ENCODE data around the gene TEAD2. TPM values are rescaled to one million over a fixed set of nuclear protein-coding genes. Genes with fewer than 3 reads are reported as not detected.
"Not testable (repeated sequence)": the region's sequence is repeated elsewhere in the genome, so short reads cannot be mapped to it uniquely, and the experiment has no call there.

The TEAD2 gene
- total and polyA plus RNA-seq, 3 experiments from 2014 or later = not detected

DNA sequence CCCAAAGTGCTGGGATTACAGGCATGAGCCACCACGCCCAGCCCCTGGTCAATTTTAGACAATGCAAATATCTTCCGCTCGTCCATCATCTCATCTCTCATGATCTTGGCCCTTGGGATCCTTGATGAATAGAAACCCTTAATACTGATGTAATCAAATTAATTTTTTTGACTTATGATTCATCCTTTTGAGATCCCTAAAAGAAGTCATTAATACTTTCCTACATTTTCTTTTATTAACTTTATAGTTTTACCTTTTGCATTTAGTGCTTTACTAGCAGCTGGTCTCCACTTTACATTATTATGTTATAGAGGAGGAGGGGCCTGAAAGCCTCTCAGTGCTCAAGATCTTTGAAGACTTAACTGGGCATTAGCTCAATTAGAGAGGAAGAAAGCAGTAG lies 18.2 kb upstream of the TEAD2 start:
- ChIA-PET CTCF (interaction anchor here (1.0 kb wide), 1 partner anchor 11 kb away, joined by 6 read pairs; no protein-coding TSS in a partner anchor), POLR2A (no interaction called here)
- no peak for DNase-seq
- peaks cover 8 to 15% (median 11%) of the 10 kb centered on the region in 5 donors for H3K9me3 Mint-ChIP-seq
- Histone ChIP-seq H3K27ac (ENCODE audit: low read depth, low read length) (no peak overlapping the region), H3K4me1 (ENCODE audit: insufficient read depth, low read length) (no peaks in the 10 kb centered on the region), H3K36me3 (ENCODE audit: insufficient read depth, low read length) (no peaks in the 10 kb centered on the region), H3K27me3 (ENCODE audit: insufficient read depth, low read length, poor library complexity, severe bottlenecking) (peaks cover 3% of the 10 kb centered on the region), H3K9me3 (ENCODE audit: low read length) (no peaks in the 10 kb centered on the region), H3K4me3 (ENCODE audit: low read length) (no peak overlapping the region)
- H3K27me3 Mint-ChIP-seq = peaks cover 16 to 33% of the 10 kb centered on the region in 2 donors
- no peaks in the 10 kb centered on the region for H3K4me1 Mint-ChIP-seq
- no peak overlapping the region for H3K27ac Mint-ChIP-seq
- H3K36me3 Mint-ChIP-seq = peaks cover 0 to 12% (median 0%) of the 10 kb centered on the region in 3 donors
- H3K4me3 Mint-ChIP-seq = no peak overlapping the region

DNA sequence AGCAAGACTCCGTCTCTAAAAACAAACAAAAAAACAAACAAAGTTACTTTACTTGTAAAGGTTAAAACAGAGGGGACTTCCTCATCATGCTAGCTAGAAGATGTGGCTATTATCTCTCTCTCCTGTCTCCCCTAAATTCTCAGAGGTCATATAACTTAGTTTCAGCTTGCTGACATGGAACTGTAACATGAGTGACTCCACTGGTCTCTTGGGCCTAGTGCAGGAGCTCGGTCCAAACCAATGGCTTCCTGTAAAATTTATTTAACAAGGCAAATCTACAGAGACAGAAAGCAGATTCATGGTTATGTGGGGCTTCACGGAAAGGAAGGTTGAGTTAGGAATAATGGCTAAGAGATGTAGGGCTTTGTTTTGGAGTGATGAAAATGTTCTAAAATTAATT lies 16.3 kb upstream of the TEAD2 start:
- no peak overlapping the region for H3K4me3 Mint-ChIP-seq
- no peaks in the 10 kb centered on the region for H3K4me1 ChIP-seq (ENCODE audit: insufficient read depth, low read length)
- H3K27me3 ChIP-seq (ENCODE audit: insufficient read depth, low read length, poor library complexity, severe bottlenecking) = peaks cover 3% of the 10 kb centered on the region
- POLR2A ChIA-PET = no interaction called here
- H3K36me3 ChIP-seq (ENCODE audit: insufficient read depth, low read length) = no peaks in the 10 kb centered on the region
- H3K9me3 Mint-ChIP-seq = peaks cover 8 to 15% (median 11%) of the 10 kb centered on the region in 5 donors
- no peak overlapping the region for H3K27ac ChIP-seq (ENCODE audit: low read depth, low read length)
- H3K4me1 Mint-ChIP-seq = no peaks in the 10 kb centered on the region
- CTCF ChIA-PET = no interaction called here
- peaks cover 0 to 12% (median 0%) of the 10 kb centered on the region in 3 donors for H3K36me3 Mint-ChIP-seq
- DNase-seq = no peak
- no peaks in the 10 kb centered on the region for H3K9me3 ChIP-seq (ENCODE audit: low read length)
- peaks cover 17 to 36% of the 10 kb centered on the region in 2 donors for H3K27me3 Mint-ChIP-seq
- peak overlapping the region in 1 of 8 donors; percentile 56 for H3K27ac Mint-ChIP-seq
- no peak overlapping the region for H3K4me3 ChIP-seq (ENCODE audit: low read length)

DNA sequence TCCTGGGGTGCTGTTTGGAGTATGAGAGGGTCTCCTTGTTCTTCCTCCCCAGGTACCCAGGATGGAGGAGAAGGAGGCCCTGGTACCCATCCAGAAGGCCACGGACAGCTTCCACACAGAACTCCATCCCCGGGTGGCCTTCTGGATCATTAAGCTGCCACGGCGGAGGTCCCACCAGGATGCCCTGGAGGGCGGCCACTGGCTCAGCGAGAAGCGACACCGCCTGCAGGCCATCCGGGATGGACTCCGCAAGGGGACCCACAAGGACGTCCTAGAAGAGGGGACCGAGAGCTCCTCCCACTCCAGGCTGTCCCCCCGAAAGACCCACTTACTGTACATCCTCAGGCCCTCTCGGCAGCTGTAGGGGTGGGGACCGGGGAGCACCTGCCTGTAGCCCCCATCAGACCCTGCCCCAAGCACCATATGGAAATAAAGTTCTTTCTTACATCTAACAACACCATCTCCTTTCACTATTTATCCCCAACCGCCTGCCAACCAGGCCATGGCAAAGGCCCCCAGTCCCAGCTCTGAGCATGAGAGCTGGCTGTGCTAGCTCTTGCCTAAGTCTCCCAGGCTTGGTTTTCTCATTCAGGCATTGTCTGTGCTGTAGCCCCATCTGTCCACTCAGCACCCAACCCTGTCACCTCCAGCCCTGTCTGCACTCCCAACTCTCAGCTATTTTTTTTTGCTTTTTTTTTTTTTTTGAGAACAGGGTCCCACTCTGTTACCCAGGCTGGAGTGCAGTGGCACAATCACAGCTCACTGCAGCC lies 12.6 kb upstream of the TEAD2 start:
- H3K4me3 ChIP-seq (ENCODE audit: low read length) = no peak overlapping the region
- no peak overlapping the region for H3K27ac Mint-ChIP-seq
- H3K9me3 Mint-ChIP-seq = peaks cover 0 to 2% (median 0%) of the 10 kb centered on the region in 5 donors
- ChIA-PET CTCF (no interaction called here), POLR2A (no interaction called here)
- H3K4me1 ChIP-seq (ENCODE audit: insufficient read depth, low read length) = no peaks in the 10 kb centered on the region
- H3K4me3 Mint-ChIP-seq = no peak overlapping the region
- DNase-seq = no peak
- peaks cover 9 to 25% of the 10 kb centered on the region in 2 donors for H3K27me3 Mint-ChIP-seq
- H3K9me3 ChIP-seq (ENCODE audit: low read length) = no peaks in the 10 kb centered on the region
- H3K36me3 Mint-ChIP-seq = peaks cover 0 to 6% (median 0%) of the 10 kb centered on the region in 3 donors
- no peaks in the 10 kb centered on the region for H3K27me3 ChIP-seq (ENCODE audit: insufficient read depth, low read length, poor library complexity, severe bottlenecking)
- no peaks in the 10 kb centered on the region for H3K4me1 Mint-ChIP-seq
- H3K36me3 ChIP-seq (ENCODE audit: insufficient read depth, low read length) = no peaks in the 10 kb centered on the region
- no peak overlapping the region for H3K27ac ChIP-seq (ENCODE audit: low read depth, low read length)

DNA sequence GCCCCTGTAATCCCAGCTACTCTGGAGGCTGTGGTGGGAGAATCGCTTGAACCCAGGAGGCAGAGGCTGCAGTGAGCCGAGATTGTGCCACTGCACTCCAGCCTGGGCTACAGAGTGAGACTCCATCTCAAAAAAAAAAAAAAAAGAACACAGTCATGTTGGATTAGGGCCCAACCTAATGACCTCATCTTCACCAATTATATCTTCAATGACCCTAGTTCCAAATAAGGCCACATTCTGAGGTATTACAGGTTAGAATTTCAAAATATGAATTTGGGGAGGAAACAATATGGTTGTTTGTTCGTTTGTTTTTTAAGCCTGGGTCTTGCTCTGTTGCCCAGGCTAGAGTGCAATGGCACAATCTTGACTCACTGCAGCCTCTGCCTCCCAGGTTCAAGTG lies 11.0 kb upstream of the TEAD2 start:
- H3K36me3 Mint-ChIP-seq; H3K27me3 ChIP-seq (ENCODE audit: insufficient read depth, low read length, poor library complexity, severe bottlenecking); H3K4me1 ChIP-seq (ENCODE audit: insufficient read depth, low read length); POLR2A ChIA-PET; H3K27ac Mint-ChIP-seq; H3K27ac ChIP-seq (ENCODE audit: low read depth, low read length); CTCF ChIA-PET; DNase-seq; H3K4me3 ChIP-seq (ENCODE audit: low read length); H3K9me3 ChIP-seq (ENCODE audit: low read length); H3K36me3 ChIP-seq (ENCODE audit: insufficient read depth, low read length); H3K4me3 Mint-ChIP-seq; H3K4me1 Mint-ChIP-seq: not testable (repeated sequence)
- Mint-ChIP-seq H3K27me3 (peaks cover 9 to 25% of the 10 kb centered on the region in 2 donors), H3K9me3 (peaks cover 0 to 12% (median 10%) of the 10 kb centered on the region in 5 donors)

DNA sequence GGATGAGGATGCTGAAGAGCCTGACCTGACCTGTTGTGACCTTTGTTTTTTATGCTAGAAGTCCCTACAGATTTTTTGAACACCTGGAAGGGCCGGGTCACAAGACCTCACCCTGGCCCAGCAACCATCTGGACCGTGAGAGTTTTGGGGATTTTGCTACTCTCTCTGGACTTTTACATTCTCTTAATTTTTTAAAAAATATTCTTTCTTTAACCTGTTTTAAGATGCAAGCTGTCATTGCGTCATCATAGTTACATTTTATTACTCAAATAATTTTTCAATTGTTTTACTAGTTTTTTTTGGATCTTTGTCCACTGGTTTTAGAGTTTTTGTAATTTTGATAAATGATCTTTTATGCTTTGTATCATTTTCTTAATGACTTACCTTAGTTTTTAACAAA lies 9.0 kb upstream of the TEAD2 start:
- Histone ChIP-seq H3K36me3 (ENCODE audit: insufficient read depth, low read length) (no peaks in the 10 kb centered on the region), H3K4me3 (ENCODE audit: low read length) (no peak overlapping the region), H3K27me3 (ENCODE audit: insufficient read depth, low read length, poor library complexity, severe bottlenecking) (no peaks in the 10 kb centered on the region), H3K9me3 (ENCODE audit: low read length) (peaks cover 6% of the 10 kb centered on the region), H3K27ac (ENCODE audit: low read depth, low read length) (no peak overlapping the region), H3K4me1 (ENCODE audit: insufficient read depth, low read length) (no peaks in the 10 kb centered on the region)
- no peaks in the 10 kb centered on the region for H3K4me1 Mint-ChIP-seq
- no peak overlapping the region for H3K27ac Mint-ChIP-seq
- H3K36me3 Mint-ChIP-seq = peaks cover 0 to 4% (median 0%) of the 10 kb centered on the region in 3 donors
- ChIA-PET CTCF (no interaction called here), POLR2A (no interaction called here)
- peaks cover 0 to 12% (median 10%) of the 10 kb centered on the region in 5 donors for H3K9me3 Mint-ChIP-seq
- peaks cover 6 to 22% of the 10 kb centered on the region in 2 donors for H3K27me3 Mint-ChIP-seq
- no peak for DNase-seq
- H3K4me3 Mint-ChIP-seq = no peak overlapping the region

DNA sequence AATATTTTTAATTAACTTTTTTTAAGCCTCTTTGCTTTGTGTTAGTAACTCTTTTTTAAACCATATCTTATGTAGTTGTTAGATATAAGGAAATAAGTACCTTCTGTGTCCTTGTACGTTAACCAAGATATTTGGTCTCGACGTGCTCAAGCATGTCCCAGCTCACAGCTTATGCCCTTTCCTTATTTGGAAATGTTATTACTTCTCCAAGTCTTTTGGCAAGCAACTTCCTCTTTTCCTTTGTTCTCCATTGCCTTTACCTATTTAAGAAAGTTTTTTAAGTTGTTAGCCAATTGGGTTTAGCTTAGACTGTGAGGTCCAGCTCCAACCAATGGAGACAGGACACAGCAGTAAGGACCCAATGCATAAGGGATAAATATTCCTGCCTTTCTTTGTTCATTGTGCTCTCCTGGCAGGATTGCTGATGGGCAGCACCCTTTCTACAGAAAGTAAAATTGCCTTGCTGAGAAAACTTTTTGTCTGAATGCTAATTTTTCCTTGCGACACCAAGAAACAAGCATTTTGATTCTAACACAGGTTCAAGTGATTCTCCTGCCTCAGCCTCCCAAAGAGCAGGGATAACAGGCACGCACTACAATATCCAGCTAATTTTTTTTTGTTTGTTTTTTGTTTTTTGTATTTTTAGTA lies 6.6 kb upstream of the TEAD2 start:
- H3K27ac ChIP-seq (ENCODE audit: low read depth, low read length) = no peak overlapping the region
- Mint-ChIP-seq H3K4me3 (no peak overlapping the region), H3K4me1 (no peaks in the 10 kb centered on the region), H3K9me3 (peaks cover 0 to 12% (median 10%) of the 10 kb centered on the region in 5 donors), H3K27me3 (peaks cover 12 to 17% of the 10 kb centered on the region in 2 donors), H3K27ac (no peak overlapping the region), H3K36me3 (peaks cover 0 to 4% (median 0%) of the 10 kb centered on the region in 3 donors)
- no peaks in the 10 kb centered on the region for H3K36me3 ChIP-seq (ENCODE audit: insufficient read depth, low read length)
- CTCF ChIA-PET = no interaction called here
- POLR2A ChIA-PET = no interaction called here
- H3K9me3 ChIP-seq (ENCODE audit: low read length) = peaks cover 6% of the 10 kb centered on the region
- peaks cover 2% of the 10 kb centered on the region for H3K27me3 ChIP-seq (ENCODE audit: insufficient read depth, low read length, poor library complexity, severe bottlenecking)
- DNase-seq = no peak
- no peak overlapping the region for H3K4me3 ChIP-seq (ENCODE audit: low read length)
- peaks cover 5% of the 10 kb centered on the region for H3K4me1 ChIP-seq (ENCODE audit: insufficient read depth, low read length)

DNA sequence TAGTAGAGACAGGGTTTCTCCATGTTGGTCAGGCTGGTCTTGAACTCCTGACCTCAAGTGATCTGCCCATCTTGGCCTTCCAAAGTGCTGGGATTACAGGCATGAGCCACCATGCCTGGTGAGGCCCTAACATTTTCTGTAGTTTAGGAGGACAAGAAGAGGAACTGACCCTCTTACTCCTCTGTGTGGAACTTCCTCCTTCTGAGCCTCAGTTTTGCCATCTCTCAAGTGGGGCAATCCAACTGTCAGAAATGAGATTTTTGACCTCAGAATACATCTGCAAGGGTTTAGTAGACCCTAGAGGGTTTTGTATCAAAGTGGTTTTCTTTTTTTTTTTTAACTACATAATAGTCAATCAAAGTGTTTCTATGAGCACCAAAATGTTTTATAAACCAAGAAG lies 3.9 kb upstream of the TEAD2 start:
- H3K36me3 Mint-ChIP-seq = peaks cover 0 to 4% (median 0%) of the 10 kb centered on the region in 3 donors

DNA sequence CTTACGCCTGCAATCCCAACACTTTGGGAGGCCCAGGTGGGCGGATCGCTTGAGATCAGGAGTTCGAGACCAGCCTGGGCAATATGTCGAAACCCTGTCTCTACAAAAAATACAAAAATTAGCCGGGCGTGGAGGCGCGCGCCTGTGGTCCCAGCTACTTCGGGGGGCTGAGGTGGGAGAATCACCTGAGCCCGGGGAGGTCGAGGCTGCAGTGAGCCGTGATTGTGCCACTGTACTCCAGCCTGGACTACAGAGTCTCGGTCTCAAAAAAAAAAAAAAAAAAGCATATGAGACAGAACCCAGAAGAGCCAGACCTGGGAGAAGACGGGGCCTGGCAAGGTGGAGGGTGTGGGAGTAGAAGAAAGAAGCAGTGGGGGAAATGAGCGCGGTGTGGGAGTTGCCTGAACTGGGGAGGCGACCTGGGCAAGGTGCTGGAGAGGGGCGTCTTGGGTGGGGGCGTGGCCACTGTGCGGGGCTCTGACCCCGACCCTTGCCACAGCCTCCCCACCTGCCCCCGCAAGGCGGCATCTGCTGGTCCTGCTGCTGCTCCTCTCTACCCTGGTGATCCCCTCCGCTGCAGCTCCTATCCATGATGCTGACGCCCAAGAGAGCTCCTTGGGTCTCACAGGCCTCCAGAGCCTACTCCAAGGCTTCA lies 2.0 kb upstream of the TEAD2 start:
- H3K4me1 Mint-ChIP-seq = peaks cover 0 to 12% (median 11%) of the 10 kb centered on the region in 3 donors
- Histone ChIP-seq H3K9me3 (ENCODE audit: low read length) (peaks cover 6% of the 10 kb centered on the region), H3K27me3 (ENCODE audit: insufficient read depth, low read length, poor library complexity, severe bottlenecking) (peaks cover 14% of the 10 kb centered on the region), H3K4me3 (ENCODE audit: low read length) (peak overlapping the region; percentile 61), H3K4me1 (ENCODE audit: insufficient read depth, low read length) (peaks cover 26% of the 10 kb centered on the region), H3K27ac (ENCODE audit: low read depth, low read length) (peak overlapping the region; percentile 38), H3K36me3 (ENCODE audit: insufficient read depth, low read length) (no peaks in the 10 kb centered on the region)
- POLR2A ChIA-PET = no interaction called here
- no peaks in the 10 kb centered on the region for H3K36me3 Mint-ChIP-seq
- no peak overlapping the region for H3K27ac Mint-ChIP-seq
- H3K9me3 Mint-ChIP-seq = peaks cover 0 to 7% (median 6%) of the 10 kb centered on the region in 5 donors
- H3K4me3 Mint-ChIP-seq = no peak overlapping the region
- H3K27me3 Mint-ChIP-seq = peaks cover 17 to 30% of the 10 kb centered on the region in 2 donors
- CTCF ChIA-PET = no interaction called here
- DNase-seq = no peak

More for the DNA sequence above, 3.9 kb upstream of the TEAD2 start:
- ChIA-PET POLR2A (no interaction called here), CTCF (no interaction called here)
- Mint-ChIP-seq H3K9me3 (peaks cover 0 to 11% (median 10%) of the 10 kb centered on the region in 5 donors), H3K4me1 (peaks cover 0 to 8% (median 2%) of the 10 kb centered on the region in 3 donors), H3K27ac (no peak overlapping the region), H3K27me3 (peaks cover 11 to 25% of the 10 kb centered on the region in 2 donors), H3K4me3 (no peak overlapping the region)
- H3K4me1 ChIP-seq (ENCODE audit: insufficient read depth, low read length) = peaks cover 26% of the 10 kb centered on the region
- H3K9me3 ChIP-seq (ENCODE audit: low read length) = peaks cover 6% of the 10 kb centered on the region
- H3K27me3 ChIP-seq (ENCODE audit: insufficient read depth, low read length, poor library complexity, severe bottlenecking) = peaks cover 14% of the 10 kb centered on the region
- no peak overlapping the region for H3K27ac ChIP-seq (ENCODE audit: low read depth, low read length)
- H3K4me3 ChIP-seq (ENCODE audit: low read length) = no peak overlapping the region
- no peak for DNase-seq
- no peaks in the 10 kb centered on the region for H3K36me3 ChIP-seq (ENCODE audit: insufficient read depth, low read length)

All from CD8-positive, alpha-beta memory T cell (primary cell).